T-helper 1 cell (primary cell): ENCODE measurements around the gene PRKACA.
A peak's percentile ranks its signal among the peaks of the same experiment; 100 is the strongest.

Experiments used
- DNase-seq, 5 donors: peaks; one replicate each; pipeline ENCODE4 v3.0.0-alpha.2; 2012 to 2020

PRKACA gene

GRCh38 chr19:14042659-14043608 lies 74.6 kb downstream of the PRKACA start:
- DNase-seq: peak in 2 of 5 donors; percentile 28 to 54
